Measurements from ENCODE around the gene PI4K2A. TPM values are rescaled to one million over a fixed set of nuclear protein-coding genes. Genes with fewer than 3 reads are reported as not detected.

Gene PI4K2A
- total and polyA plus RNA-seq, 2 of the 13 experiments (the other 11 are each of a cell fraction or from before 2014, with no cell fraction given), result 10.9 to 14.3 TPM

DNA sequence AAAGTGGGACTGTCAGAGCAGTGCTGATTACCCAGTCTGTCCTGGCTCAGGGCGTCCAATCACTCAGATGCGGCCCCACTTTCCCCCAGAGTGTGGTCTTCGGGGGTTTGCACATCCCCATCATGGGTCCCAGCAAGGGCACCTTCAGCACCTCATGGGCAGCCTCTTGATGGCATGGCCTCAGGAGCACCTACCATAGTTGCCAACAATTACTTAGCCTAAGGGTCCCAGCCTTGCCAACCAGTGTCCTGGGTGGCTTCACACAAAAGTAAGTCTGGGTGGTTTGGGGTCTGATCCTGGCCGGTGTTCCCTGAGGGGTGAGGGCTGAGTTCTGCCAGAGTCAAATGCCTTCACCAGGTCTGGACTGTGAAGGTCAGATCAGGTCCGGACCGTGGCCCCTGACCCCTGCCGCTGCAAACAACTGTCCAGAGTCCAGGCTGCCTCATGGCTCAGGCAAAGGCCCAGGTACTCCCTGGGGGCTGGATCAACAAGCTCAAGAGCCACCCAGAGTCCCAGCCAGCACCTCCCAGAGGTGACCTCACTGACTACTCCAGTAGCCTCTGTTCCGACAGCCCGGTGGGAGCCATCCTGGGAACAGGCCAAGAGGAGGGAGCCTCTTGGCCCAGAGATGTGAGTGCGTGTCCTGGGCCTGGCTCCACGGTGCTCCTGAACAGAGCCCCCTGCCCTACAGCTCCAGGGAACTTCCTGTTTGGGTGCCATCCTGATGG is 66.8 kb downstream of the PI4K2A start (continued):
- TF ChIP-seq ZNF891 (CRISPR knock-in tag; IDR thresholded peaks at IDR 0.05) (no peak), ZNF256 (CRISPR knock-in tag; conservative IDR thresholded peaks at IDR 0.05) (no peak), KMT2B (CRISPR knock-in tag; IDR thresholded peaks at IDR 0.05) (no peak), ARID2 (CRISPR knock-in tag; IDR thresholded peaks at IDR 0.05; ENCODE audit: borderline replicate concordance) (peak; percentile 44; the same call in 1 of the 2 replicates), WIZ (CRISPR knock-in tag; IDR thresholded peaks at IDR 0.05) (peak; percentile 83; the same call in 1 of the 2 replicates), ZNF788 (CRISPR knock-in tag; IDR thresholded peaks at IDR 0.05; ENCODE audit: borderline replicate concordance) (peak; percentile 50; the same call in 1 of the 2 replicates), MYC (CRISPR knock-in tag; IDR thresholded peaks at IDR 0.05; ENCODE audit: borderline replicate concordance) (peak; percentile 93), ZBTB7B (CRISPR knock-in tag; IDR thresholded peaks at IDR 0.05) (peak; percentile 88), NCOR1 (IDR thresholded peaks at IDR 0.05; ENCODE audit: borderline replicate concordance, low read length) (peak; percentile 81), NFRKB (IDR thresholded peaks at IDR 0.05) (no peak), MTA3 (CRISPR knock-in tag; IDR thresholded peaks at IDR 0.05) (no peak), RCOR2 (CRISPR knock-in tag; IDR thresholded peaks at IDR 0.05) (0 out of 2 replicates have a peak, but pooled peaks have one; percentile 28), MIXL1 (CRISPR knock-in tag; IDR thresholded peaks at IDR 0.05) (no peak), GATAD1 (CRISPR knock-in tag; IDR thresholded peaks at IDR 0.05) (0 out of 2 replicates have a peak, but pooled peaks have one; percentile 18), ATF7-NPFF (CRISPR knock-in tag; IDR thresholded peaks at IDR 0.05; ENCODE audit: low read depth) (0 out of 2 replicates have a peak, but pooled peaks have one; percentile 51), CBX1 (IDR thresholded peaks at IDR 0.05; ENCODE audit: low read depth) (peak; percentile 72), CHD2 (IDR thresholded peaks at IDR 0.05; ENCODE audit: low read depth, low read length) (no peak), SNRNP70 (IDR thresholded peaks at IDR 0.05; ENCODE audit: low read depth, low read length) (no peak)
- TF ChIP-seq, protein P1, sequence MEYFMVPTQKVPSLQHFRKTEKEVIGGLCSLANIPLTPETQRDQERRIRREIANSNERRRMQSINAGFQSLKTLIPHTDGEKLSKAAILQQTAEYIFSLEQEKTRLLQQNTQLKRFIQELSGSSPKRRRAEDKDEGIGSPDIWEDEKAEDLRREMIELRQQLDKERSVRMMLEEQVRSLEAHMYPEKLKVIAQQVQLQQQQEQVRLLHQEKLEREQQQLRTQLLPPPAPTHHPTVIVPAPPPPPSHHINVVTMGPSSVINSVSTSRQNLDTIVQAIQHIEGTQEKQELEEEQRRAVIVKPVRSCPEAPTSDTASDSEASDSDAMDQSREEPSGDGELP (IDR thresholded peaks at IDR 0.05; ENCODE audit: borderline replicate concordance, low read depth), result no peak; the same call in 1 of the 2 replicates
- TF ChIP-seq, protein P2, sequence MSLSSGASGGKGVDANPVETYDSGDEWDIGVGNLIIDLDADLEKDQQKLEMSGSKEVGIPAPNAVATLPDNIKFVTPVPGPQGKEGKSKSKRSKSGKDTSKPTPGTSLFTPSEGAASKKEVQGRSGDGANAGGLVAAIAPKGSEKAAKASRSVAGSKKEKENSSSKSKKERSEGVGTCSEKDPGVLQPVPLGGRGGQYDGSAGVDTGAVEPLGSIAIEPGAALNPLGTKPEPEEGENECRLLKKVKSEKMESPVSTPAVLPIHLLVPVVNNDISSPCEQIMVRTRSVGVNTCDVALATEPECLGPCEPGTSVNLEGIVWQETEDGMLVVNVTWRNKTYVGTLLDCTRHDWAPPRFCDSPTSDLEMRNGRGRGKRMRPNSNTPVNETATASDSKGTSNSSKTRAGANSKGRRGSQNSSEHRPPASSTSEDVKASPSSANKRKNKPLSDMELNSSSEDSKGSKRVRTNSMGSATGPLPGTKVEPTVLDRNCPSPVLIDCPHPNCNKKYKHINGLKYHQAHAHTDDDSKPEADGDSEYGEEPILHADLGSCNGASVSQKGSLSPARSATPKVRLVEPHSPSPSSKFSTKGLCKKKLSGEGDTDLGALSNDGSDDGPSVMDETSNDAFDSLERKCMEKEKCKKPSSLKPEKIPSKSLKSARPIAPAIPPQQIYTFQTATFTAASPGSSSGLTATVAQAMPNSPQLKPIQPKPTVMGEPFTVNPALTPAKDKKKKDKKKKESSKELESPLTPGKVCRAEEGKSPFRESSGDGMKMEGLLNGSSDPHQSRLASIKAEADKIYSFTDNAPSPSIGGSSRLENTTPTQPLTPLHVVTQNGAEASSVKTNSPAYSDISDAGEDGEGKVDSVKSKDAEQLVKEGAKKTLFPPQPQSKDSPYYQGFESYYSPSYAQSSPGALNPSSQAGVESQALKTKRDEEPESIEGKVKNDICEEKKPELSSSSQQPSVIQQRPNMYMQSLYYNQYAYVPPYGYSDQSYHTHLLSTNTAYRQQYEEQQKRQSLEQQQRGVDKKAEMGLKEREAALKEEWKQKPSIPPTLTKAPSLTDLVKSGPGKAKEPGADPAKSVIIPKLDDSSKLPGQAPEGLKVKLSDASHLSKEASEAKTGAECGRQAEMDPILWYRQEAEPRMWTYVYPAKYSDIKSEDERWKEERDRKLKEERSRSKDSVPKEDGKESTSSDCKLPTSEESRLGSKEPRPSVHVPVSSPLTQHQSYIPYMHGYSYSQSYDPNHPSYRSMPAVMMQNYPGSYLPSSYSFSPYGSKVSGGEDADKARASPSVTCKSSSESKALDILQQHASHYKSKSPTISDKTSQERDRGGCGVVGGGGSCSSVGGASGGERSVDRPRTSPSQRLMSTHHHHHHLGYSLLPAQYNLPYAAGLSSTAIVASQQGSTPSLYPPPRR (CRISPR knock-in tag; IDR thresholded peaks at IDR 0.05; ENCODE audit: borderline replicate concordance), result no peak; the same call in 1 of the 2 replicates
- TF ChIP-seq, protein P3, sequence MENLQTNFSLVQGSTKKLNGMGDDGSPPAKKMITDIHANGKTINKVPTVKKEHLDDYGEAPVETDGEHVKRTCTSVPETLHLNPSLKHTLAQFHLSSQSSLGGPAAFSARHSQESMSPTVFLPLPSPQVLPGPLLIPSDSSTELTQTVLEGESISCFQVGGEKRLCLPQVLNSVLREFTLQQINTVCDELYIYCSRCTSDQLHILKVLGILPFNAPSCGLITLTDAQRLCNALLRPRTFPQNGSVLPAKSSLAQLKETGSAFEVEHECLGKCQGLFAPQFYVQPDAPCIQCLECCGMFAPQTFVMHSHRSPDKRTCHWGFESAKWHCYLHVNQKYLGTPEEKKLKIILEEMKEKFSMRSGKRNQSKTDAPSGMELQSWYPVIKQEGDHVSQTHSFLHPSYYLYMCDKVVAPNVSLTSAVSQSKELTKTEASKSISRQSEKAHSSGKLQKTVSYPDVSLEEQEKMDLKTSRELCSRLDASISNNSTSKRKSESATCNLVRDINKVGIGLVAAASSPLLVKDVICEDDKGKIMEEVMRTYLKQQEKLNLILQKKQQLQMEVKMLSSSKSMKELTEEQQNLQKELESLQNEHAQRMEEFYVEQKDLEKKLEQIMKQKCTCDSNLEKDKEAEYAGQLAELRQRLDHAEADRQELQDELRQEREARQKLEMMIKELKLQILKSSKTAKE (CRISPR knock-in tag; IDR thresholded peaks at IDR 0.05; ENCODE audit: borderline replicate concordance), result peak; percentile 49; the same call in 1 of the 2 replicates
- TF ChIP-seq, protein P4, sequence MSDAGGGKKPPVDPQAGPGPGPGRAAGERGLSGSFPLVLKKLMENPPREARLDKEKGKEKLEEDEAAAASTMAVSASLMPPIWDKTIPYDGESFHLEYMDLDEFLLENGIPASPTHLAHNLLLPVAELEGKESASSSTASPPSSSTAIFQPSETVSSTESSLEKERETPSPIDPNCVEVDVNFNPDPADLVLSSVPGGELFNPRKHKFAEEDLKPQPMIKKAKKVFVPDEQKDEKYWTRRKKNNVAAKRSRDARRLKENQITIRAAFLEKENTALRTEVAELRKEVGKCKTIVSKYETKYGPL (CRISPR knock-in tag; IDR thresholded peaks at IDR 0.05), result no peak
